Mucosa of descending colon (tissue), 3 donors: ENCODE data around the gene CD63. TPM values are rescaled to one million over a fixed set of nuclear protein-coding genes. Genes with fewer than 3 reads are reported as not detected.

Experiments used
- ATAC-seq: fragments of 200-7000 bp; cut with Tn5 transposase; one replicate; pipeline ENCODE4 v1.9.1; 2020; ENCODE audit warnings: mild to moderate bottlenecking, moderate library complexity
- DNase-seq, 3 donors: peaks; one replicate each; pipeline ENCODE4 v3.0.0-alpha.2; 2020
- H3K36me3 ChIP-seq: fragments of 200-600 bp; one replicate; pipeline ENCODE4 v1.8.0; 2021; ENCODE audit warnings: low read depth, mild to moderate bottlenecking
- H3K4me1 ChIP-seq: fragments of 200-600 bp; one replicate; pipeline ENCODE4 v1.8.0; 2021; ENCODE audit warnings: low read depth, mild to moderate bottlenecking
- H3K4me3 ChIP-seq: fragments of 200-600 bp; one replicate; pipeline ENCODE4 v1.8.0; 2021; ENCODE audit warnings: mild to moderate bottlenecking
- H3K9me3 ChIP-seq: fragments of 200-600 bp; one replicate; pipeline ENCODE4 v1.8.0; 2021; ENCODE audit warnings: mild to moderate bottlenecking
- intact Hi-C, 2 donors: fragments of 100-400 bp; cut with DNase I in 1 of 2; cut with micrococcal nuclease in 1 of 2; formaldehyde crosslinking; loops; one replicate each; pipeline versions ENCODE4 v1.11.0 to v1.11.1; 2022; cut with DNase I, micrococcal nuclease
- total RNA-seq, 3 donors: library from RNA; stranded (reverse); fragmentation: NEBNext Ultra II Directional in 2 of 3; extraction: Animal tissue kit (Norgen Biotek cat#: 25700) in 2 of 3; gene quantifications; one replicate each; pipeline versions ENCODE4 v1.2.1 to v1.2.4, GENCODE V29; 2021 to 2023
- TF ChIP-seq, protein P1 (sequence below): fragments of 200-600 bp; IDR thresholded peaks from one replicate; pipeline ENCODE4 v1.8.0; 2022; ENCODE audit warnings: antibody characterized with exemption, mild to moderate bottlenecking
- donor health status: DM: no; HTN: no; CAD: no; lungs with moderate emphysema.
- donor health status: DM: no; HTN: no; CAD: no.
- donor health status: DM: no; HTN: yes; CAD: no.

CD63 gene
- total RNA-seq, 3 donors from 2014 or later = 992 to 1,177 (median 1,016) TPM

DNA sequence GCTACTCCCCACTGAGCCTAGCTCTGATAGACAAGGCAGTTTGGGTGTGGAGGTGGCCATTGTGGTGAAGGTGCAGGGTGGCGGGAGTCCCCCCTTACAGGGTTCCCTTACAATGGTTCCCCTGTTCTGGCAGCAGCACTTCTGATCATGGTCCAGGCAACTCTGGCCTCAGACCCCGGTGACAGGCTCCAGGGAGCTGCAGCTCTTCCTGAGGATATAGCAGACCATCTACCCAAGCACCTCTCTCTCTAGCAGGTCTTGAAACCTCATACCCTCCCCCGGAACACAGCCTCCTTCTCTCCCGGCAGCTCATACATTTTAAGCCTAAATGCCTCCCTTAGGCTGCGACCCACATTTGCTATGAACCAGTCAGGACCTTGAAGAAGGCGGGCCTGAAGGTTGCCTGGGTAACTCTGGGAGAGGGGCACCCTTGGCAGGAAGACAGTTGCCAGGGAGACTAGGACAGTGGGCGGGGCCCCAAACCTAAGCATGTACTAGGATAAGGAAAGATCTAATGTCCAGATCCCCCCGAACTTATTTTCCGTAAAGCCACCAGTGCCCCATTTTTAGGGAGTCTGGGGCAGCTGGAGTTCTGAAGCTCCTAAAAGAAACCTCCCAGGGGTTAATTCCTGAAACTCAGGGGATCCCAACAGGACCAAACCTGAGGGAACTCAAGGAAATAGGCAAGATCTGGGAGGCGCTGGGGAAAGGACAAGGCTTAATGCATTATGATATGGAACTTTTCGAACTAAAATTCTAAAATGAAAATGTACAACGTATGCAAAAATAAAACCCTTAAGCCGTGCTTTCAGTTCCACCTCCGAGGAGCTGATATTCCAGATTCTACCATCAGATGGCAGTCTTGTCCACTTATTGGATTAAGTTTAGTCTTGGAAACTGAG lies 9.6 kb upstream of the CD63 start:
- H3K4me3 ChIP-seq = no peak overlapping the region
- peak; percentile 80 to 96 (median 91) for DNase-seq
- TF ChIP-seq, protein P1, sequence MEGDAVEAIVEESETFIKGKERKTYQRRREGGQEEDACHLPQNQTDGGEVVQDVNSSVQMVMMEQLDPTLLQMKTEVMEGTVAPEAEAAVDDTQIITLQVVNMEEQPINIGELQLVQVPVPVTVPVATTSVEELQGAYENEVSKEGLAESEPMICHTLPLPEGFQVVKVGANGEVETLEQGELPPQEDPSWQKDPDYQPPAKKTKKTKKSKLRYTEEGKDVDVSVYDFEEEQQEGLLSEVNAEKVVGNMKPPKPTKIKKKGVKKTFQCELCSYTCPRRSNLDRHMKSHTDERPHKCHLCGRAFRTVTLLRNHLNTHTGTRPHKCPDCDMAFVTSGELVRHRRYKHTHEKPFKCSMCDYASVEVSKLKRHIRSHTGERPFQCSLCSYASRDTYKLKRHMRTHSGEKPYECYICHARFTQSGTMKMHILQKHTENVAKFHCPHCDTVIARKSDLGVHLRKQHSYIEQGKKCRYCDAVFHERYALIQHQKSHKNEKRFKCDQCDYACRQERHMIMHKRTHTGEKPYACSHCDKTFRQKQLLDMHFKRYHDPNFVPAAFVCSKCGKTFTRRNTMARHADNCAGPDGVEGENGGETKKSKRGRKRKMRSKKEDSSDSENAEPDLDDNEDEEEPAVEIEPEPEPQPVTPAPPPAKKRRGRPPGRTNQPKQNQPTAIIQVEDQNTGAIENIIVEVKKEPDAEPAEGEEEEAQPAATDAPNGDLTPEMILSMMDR = peak; percentile 78
- no peaks in the 10 kb centered on the region for H3K36me3 ChIP-seq
- intact Hi-C loops = loop anchor here in 1 of 2 donors (10.0 kb wide), 1 partner anchor 196 kb away; the partner anchor contains the start of gene DGKA
- peak; percentile 65 for ATAC-seq
- H3K9me3 ChIP-seq = no peaks in the 10 kb centered on the region
- H3K4me1 ChIP-seq = peaks cover 11% of the 10 kb centered on the region

DNA sequence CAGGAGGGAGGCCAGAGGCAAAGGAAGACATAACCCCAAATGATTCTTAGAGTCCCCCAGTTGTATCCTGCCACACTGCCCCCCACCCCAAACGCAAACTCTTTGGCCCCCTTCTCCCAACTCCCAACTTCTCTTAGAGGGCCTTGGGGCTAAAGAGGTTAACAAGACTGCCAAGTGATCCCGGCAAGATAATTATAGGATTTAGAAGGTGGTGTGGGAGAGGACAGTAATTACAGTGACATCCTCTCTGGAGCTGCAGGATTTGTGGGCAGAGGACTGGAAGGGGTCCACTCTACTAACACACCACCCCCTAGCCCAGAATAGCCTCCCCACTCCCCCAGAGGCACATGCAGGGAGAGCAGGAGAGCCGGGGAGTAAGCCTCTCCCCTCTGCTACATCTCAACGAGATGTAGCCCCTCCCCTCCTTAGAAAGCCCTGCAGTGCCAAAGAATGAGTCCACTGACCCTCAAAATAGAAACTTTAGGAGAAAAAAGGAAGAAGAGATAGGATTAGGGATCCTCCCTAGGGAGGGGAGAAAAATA lies 8.8 kb upstream of the CD63 start:
- peaks cover 10% of the 10 kb centered on the region for H3K4me1 ChIP-seq
- ATAC-seq (no peak), DNase-seq (no peak)
- intact Hi-C loops = loop anchor here in 1 of 2 donors (10.0 kb wide), 1 partner anchor 197 kb away; the partner anchor contains the start of gene DGKA
- H3K36me3 ChIP-seq = no peaks in the 10 kb centered on the region
- no peak overlapping the region for H3K4me3 ChIP-seq
- H3K9me3 ChIP-seq = no peaks in the 10 kb centered on the region
- TF ChIP-seq, protein P1 = no peak

DNA sequence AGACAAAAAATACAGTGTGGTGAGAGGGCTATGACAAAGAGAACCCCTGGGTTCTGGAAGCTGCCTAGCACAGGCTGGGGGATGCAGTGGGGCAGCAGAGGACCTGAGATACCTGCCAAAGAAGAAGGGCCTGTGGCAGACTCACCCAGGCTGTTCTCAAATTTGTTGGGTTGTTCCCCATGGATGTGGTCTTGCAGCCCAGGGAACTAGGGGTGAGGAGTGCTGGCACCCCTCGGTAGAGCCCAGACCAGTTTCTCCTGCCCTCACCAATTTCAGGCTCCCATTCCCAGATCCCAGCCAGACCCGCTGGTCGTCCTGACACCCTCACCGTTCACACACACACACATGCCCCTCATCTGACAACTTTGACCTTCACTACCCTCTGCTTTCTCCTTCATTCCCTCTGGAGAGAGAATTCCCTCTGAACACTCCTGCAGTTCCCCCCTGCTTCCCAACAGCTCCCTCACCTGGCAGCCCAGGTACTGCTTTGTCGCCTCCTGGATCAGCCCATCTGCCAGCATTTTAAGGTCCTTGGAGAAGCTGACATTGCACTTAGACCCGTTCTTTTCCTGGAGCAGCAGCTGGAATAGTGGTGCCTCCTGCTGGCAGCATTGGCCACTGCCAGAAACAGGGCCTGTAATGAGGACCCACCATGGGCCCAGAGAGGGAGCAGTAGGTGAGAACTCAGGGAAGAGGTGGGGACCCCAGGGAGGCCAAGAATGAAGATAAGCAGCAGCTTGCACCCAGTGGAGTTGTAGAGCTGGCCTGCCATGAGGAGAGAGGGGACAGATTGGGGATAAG lies 8.2 kb upstream of the CD63 start:
- no peaks in the 10 kb centered on the region for H3K36me3 ChIP-seq
- ATAC-seq (peak; percentile 91), DNase-seq (peak; percentile 83 to 92 (median 91))
- H3K4me3 ChIP-seq = no peak overlapping the region
- peaks cover 10% of the 10 kb centered on the region for H3K4me1 ChIP-seq
- no peaks in the 10 kb centered on the region for H3K9me3 ChIP-seq
- TF ChIP-seq, protein P1 = peak; percentile 88
- intact Hi-C loops = loop anchor here in 1 of 2 donors (10.0 kb wide), 1 partner anchor 198 kb away; the partner anchor contains the start of gene DGKA

DNA sequence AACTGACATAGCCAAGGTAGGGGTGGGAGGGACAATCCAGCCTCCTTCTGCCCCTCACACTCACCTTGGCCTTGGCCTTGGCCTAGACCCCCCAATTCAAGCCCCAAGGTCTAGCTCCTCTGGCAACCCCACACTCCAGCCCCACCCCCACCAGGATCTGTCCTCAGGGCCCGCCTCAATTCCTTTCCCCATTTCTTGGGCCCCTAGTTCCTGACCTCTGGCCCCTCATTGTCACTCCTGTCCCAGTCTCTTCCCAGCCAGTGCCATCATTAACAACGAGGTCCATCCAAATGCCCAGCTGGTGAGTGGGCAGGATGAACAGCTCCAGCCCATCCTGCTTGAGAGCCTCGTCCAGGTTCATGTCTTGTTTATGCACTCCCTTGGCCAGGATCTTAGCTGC lies 7.3 kb upstream of the CD63 start:
- H3K4me1 ChIP-seq = peaks cover 10% of the 10 kb centered on the region
- ATAC-seq (no peak), DNase-seq (no peak)
- H3K4me3 ChIP-seq = no peak overlapping the region
- intact Hi-C loops = loop anchor here in 1 of 2 donors (10.0 kb wide), 1 partner anchor 199 kb away; the partner anchor contains the start of gene DGKA
- TF ChIP-seq, protein P1 = no peak
- no peaks in the 10 kb centered on the region for H3K36me3 ChIP-seq
- no peaks in the 10 kb centered on the region for H3K9me3 ChIP-seq

DNA sequence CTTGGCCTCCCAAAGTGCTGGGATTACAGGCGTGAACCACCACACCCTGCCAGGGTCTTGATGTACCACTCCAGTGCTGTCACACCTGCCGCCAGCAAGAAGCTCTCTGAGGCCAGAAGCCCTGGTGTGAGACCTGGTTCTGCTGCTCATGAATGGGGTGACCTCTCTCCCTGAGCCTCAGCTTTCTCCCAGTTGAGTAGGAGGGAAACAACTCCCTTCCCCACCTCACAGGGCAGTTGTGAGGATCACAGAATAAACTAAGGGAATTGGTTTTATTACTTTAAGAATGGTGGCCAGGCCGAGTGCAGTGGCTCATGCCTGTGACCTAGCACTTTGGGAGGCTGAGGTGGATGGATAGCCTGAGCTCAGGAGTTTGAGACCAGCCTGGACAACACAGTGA lies 5.8 kb upstream of the CD63 start:
- intact Hi-C loops = loop anchor here in 1 of 2 donors (10.0 kb wide), 1 partner anchor 200 kb away; the partner anchor contains the start of gene DGKA
- no peak for ATAC-seq
- TF ChIP-seq, protein P1 = no peak

More for the DNA sequence above, 5.8 kb upstream of the CD63 start:
- Histone ChIP-seq H3K36me3 (no peaks in the 10 kb centered on the region), H3K9me3 (no peaks in the 10 kb centered on the region), H3K4me1 (peaks cover 14% of the 10 kb centered on the region), H3K4me3 (no peak overlapping the region)
- no peak for DNase-seq
